Suprapubic skin (tissue), 4 donors: ENCODE measurements around the gene CCL3.

Source experiments
- POLR2A ChIP-seq, 2 donors: fragments of 450-650 bp; IDR thresholded peaks; one replicate each; pipeline ENCODE4 v1.6.1; 2017; ENCODE audit warnings: antibody characterized with exemption in 2 of 2, mild to moderate bottlenecking in 2 of 2, moderate library complexity in 2 of 2
- POLR2AphosphoS5 ChIP-seq, 3 donors: sonication (generic); formaldehyde crosslinking; IDR thresholded peaks; one replicate each; pipeline ENCODE4 v1.6.1; 2017; ENCODE audit warnings: antibody characterized with exemption in 3 of 3
- TF ChIP-seq, protein P1 (sequence below), 2 donors: fragments of 200-600 bp in 1 of 2; fragments of 450-650 bp in 1 of 2; sonication (generic) in 1 of 2; IDR thresholded peaks; one replicate each; pipeline ENCODE4 v1.5.1; 2016 to 2019; ENCODE audit warnings: antibody characterized with exemption in 2 of 2, mild to moderate bottlenecking in 1 of 2, moderate library complexity in 1 of 2

DNA sequence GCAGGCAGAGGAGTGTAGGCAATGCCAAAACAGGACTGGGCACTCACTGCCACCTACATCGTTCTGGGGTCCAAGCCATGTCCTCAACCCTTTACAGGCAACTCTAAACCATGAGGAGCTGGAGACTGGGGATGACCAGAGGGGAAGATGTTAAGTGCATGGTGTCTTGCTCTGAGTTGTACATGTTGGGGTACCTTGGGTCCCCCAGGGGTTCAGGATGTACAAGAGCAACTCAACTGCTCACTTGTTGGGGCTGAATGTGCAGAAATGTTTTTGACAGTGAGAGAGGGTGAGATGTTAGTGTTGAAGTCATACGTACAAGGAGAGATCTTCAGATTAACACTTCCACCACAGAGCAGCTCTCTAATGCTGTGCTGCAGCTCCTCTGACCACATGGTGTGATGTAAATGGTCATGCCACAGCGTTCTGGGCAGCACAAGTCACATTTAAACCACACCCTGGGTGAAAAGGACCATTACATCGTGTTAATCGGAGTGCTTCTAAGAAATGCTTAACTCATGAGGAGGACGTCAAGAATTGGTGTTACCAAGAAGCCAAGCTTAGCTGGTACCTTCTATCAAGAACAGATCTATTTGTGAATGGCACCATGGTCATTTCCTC is 23.5 kb downstream of the CCL3 start:
- TF ChIP-seq POLR2A (IDR thresholded peaks at IDR 0.05): no peak
- TF ChIP-seq, protein P1, sequence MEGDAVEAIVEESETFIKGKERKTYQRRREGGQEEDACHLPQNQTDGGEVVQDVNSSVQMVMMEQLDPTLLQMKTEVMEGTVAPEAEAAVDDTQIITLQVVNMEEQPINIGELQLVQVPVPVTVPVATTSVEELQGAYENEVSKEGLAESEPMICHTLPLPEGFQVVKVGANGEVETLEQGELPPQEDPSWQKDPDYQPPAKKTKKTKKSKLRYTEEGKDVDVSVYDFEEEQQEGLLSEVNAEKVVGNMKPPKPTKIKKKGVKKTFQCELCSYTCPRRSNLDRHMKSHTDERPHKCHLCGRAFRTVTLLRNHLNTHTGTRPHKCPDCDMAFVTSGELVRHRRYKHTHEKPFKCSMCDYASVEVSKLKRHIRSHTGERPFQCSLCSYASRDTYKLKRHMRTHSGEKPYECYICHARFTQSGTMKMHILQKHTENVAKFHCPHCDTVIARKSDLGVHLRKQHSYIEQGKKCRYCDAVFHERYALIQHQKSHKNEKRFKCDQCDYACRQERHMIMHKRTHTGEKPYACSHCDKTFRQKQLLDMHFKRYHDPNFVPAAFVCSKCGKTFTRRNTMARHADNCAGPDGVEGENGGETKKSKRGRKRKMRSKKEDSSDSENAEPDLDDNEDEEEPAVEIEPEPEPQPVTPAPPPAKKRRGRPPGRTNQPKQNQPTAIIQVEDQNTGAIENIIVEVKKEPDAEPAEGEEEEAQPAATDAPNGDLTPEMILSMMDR (IDR thresholded peaks at IDR 0.05): no peak
- no peak for TF ChIP-seq POLR2AphosphoS5 (IDR thresholded peaks at IDR 0.05)
